ENCODE results near the gene RAB37.
A peak's percentile ranks its signal among the peaks of the same experiment; 100 is the strongest.

The RAB37 gene

DNA sequence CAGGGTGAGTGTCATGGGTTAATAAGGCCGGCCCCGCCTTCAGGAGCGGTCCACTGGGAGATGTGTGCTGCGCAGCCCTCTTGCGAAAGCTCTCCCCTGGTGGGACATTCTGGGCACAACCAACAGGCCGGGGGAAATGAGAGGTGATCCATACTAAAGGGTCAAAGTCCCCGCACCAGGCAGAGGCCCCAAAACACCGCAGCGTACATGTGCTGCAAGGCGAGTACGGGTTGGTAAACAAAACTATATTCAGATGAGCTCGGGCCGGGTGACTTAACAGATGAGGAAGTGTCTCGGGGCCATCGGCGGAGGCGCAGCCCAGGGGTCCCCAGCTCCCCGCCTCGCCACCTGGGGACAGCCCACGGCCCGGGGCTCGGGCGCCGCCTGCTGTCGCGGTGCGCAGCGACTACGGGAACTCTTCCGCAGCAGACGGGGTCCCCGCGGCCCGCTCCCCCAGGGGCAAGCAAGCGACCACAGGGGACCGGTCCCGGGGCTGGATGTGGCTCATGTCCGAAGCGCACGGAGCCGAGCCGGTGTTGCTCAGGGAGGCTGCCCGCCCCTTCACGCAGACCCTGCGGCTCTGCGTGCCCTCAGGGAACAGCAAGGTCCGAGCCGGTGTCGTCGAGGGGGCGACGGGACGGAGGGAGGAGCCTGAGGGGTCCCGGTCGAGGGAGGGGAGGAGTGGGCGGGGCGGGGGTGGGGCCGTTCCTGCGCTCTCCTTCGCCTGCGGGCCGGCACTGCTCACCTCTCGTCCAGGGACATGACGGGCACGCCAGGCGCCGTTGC is at the start of gene RAB37:
RAB37 (plus strand) TSS at position 744 of the 786 bp plus-strand sequence; CDS start at position 761, 17 bp downstream.
- Histone ChIP-seq H3K27me3 (ENCODE audit: insufficient read depth, low read length) (no peaks in the 10 kb centered on the region; the same call in 1 of the 2 replicates), H2AFZ (ENCODE audit: low read length) (no peak within 1 kb of the TSS), H3K79me2 (ENCODE audit: insufficient read depth, low read length) (no peaks in the 10 kb centered on the region), H3K4me2 (ENCODE audit: low read length) (peak within 1 kb of the TSS; percentile 59), H3K36me3 (ENCODE audit: insufficient read depth, low read length) (no peaks in the 10 kb centered on the region), H3K9ac (ENCODE audit: low read length) (no peak within 1 kb of the TSS), H3K9me3 (ENCODE audit: low read length) (no peaks in the 10 kb centered on the region), H3K27ac (ENCODE audit: low read depth, low read length, poor library complexity, severe bottlenecking) (no peak within 1 kb of the TSS), H4K20me1 (ENCODE audit: insufficient read depth, low read length) (no peaks in the 10 kb centered on the region), H3K4me3 (ENCODE audit: low read depth, low read length, poor library complexity, severe bottlenecking) (peak within 1 kb of the TSS; percentile 42), H3F3A (ENCODE audit: insufficient read depth, low read length) (no peaks in the 10 kb centered on the region), H3K9me2 (ENCODE audit: low read depth, low read length) (no peaks in the 10 kb centered on the region), H3K4me1 (ENCODE audit: insufficient read depth, low read length, severe bottlenecking) (peaks cover 25% of the 10 kb centered on the region)
- TF ChIP-seq CTCF (IDR thresholded peaks at IDR 0.05; ENCODE audit: low read length) (peak; percentile 59), EZH2 (IDR thresholded peaks at IDR 0.05; ENCODE audit: borderline replicate concordance, low read length) (no peak)

- no peak overlapping the region for H3K27ac ChIP-seq (ENCODE audit: low read depth, low read length, poor library complexity, severe bottlenecking)
- H3K79me2 ChIP-seq (ENCODE audit: insufficient read depth, low read length), result no peaks in the 10 kb centered on the region
- H3K9ac ChIP-seq (ENCODE audit: low read length), result no peak overlapping the region
- no peaks in the 10 kb centered on the region for H4K20me1 ChIP-seq (ENCODE audit: insufficient read depth, low read length)
- H3K9me2 ChIP-seq (ENCODE audit: low read depth, low read length), result no peaks in the 10 kb centered on the region
- H3K36me3 ChIP-seq (ENCODE audit: insufficient read depth, low read length), result no peaks in the 10 kb centered on the region
- no peak overlapping the region for H2AFZ ChIP-seq (ENCODE audit: low read length)
- H3K27me3 ChIP-seq (ENCODE audit: insufficient read depth, low read length), result no peaks in the 10 kb centered on the region
- H3K4me1 ChIP-seq (ENCODE audit: insufficient read depth, low read length, severe bottlenecking), result no peaks in the 10 kb centered on the region
- H3K4me2 ChIP-seq (ENCODE audit: low read length), result no peak overlapping the region
- H3K9me3 ChIP-seq (ENCODE audit: low read length), result no peaks in the 10 kb centered on the region
- TF ChIP-seq EZH2 (IDR thresholded peaks at IDR 0.05; ENCODE audit: borderline replicate concordance, low read length) (no peak), CTCF (IDR thresholded peaks at IDR 0.05; ENCODE audit: low read length) (no peak)
- no peaks in the 10 kb centered on the region for H3F3A ChIP-seq (ENCODE audit: insufficient read depth, low read length)
- no peak overlapping the region for H3K4me3 ChIP-seq (ENCODE audit: low read depth, low read length, poor library complexity, severe bottlenecking)
These were observed 49.2 kb upstream of the RAB37 start for GRCh38 chr17:74687886-74688285.

DNA sequence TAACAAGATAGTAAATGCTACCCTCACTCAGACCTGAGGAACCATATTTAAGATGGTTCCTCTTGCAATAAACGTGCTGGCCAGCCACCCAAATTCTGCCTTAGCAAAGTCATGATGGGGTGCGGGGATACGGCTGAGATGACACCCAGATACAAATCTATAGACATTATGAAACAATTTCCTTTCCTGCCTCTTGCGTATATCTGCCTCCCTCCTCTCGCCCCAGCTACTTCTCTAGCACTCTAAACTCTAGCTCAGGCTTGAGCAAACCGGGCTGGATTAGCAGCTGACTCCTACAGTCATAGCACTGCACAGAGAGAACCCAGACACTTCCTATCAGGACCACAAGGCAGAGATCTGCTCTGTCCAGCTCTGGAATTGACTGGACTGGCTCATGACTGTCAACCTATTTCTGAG is 46.6 kb upstream of the RAB37 start:
- H3K4me2 ChIP-seq (ENCODE audit: low read length), result no peak overlapping the region

More for the DNA sequence above, 46.6 kb upstream of the RAB37 start:
- Histone ChIP-seq H3K27me3 (ENCODE audit: insufficient read depth, low read length) (no peaks in the 10 kb centered on the region), H3F3A (ENCODE audit: insufficient read depth, low read length) (no peaks in the 10 kb centered on the region), H3K79me2 (ENCODE audit: insufficient read depth, low read length) (no peaks in the 10 kb centered on the region), H3K9me2 (ENCODE audit: low read depth, low read length) (no peaks in the 10 kb centered on the region), H3K36me3 (ENCODE audit: insufficient read depth, low read length) (no peaks in the 10 kb centered on the region), H3K27ac (ENCODE audit: low read depth, low read length, poor library complexity, severe bottlenecking) (no peak overlapping the region), H3K9ac (ENCODE audit: low read length) (no peak overlapping the region), H4K20me1 (ENCODE audit: insufficient read depth, low read length) (no peaks in the 10 kb centered on the region), H2AFZ (ENCODE audit: low read length) (no peak overlapping the region), H3K4me1 (ENCODE audit: insufficient read depth, low read length, severe bottlenecking) (no peaks in the 10 kb centered on the region), H3K9me3 (ENCODE audit: low read length) (no peaks in the 10 kb centered on the region), H3K4me3 (ENCODE audit: low read depth, low read length, poor library complexity, severe bottlenecking) (no peak overlapping the region)
- TF ChIP-seq EZH2 (IDR thresholded peaks at IDR 0.05; ENCODE audit: borderline replicate concordance, low read length), result no peak
- TF ChIP-seq CTCF (IDR thresholded peaks at IDR 0.05; ENCODE audit: low read length), result no peak
